Activated CD4-positive, alpha-beta T cell treated with anti-CD3 and anti-CD28 coated beads for 4 hours (primary cell): ENCODE data around the gene ITCH.
"Not testable (repeated sequence)": the region's sequence is repeated elsewhere in the genome, so short reads cannot be mapped to it uniquely, and the experiment has no call there.

Source experiments
- DNase-seq, 2 donors: peaks; one replicate each; pipeline ENCODE4 v3.0.0-alpha.2; 2020

Gene ITCH

DNA sequence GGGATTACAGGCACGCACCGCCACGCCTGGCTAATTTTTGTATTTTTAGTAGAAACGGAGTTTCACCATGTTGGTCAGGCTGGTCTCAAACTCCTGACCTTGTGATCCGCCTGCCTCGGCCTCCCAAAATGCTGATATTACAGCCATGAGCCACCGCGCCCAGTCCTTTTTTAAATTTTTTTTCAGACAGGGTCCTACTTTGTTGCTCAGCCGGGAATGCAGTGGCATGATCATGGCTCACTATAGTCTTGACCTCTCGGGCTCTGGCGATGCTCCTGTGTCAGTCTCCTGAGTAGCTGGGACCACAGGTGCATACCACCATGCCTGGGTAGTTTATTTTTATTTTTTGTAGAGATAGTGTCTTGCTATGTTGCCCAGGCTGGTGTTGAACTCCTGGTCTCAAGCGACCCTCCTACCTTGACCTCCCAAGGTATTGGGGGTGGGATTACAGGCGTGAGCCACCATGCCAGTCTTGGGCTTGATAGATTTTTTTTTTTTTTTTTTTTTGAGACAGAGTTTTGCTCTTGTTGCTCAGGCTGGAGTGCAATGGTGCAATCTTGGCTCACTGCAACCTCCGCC, 19.9 kb downstream of the ITCH start:
- not testable (repeated sequence) for DNase-seq

DNA sequence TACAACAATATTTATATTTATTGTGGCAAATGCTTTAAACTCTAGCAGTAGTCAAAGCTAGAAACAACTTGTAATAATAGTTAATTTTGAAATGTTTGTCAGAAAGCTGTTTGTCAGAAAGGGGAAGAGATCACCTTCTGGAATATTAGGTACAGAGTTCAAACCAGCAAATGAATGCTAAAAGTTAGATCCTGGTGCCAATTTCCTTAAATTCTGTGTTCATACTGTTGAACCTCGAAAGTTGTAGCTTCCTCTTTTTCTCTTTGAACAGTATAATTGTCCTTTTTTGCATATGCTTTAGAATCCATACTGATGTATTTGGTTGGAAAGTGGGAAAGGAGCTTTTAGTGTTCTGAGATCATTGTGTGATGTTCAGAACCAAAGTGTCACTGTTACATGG, 22.4 kb downstream of the ITCH start:
- no peak for DNase-seq

DNA sequence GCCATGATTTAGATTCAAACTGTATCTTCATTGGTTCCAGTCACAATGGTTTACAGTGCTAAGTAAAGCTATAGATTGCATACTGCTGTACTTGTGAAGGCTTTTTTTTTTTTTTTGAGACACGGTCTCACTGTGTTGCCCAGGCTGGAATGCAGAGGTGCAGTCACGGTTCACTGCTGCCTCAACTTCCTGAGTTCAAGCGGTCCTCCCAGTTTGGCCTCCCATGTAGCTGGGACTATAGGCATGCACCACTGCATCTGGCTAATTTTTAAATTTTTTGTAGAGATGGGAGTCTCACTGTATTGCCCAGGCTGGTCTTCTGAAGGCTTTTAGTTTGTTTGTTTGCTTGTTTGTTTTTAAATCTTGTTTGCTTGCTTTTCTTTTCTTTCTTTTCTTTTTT, 24.9 kb downstream of the ITCH start:
- DNase-seq = no peak

DNA sequence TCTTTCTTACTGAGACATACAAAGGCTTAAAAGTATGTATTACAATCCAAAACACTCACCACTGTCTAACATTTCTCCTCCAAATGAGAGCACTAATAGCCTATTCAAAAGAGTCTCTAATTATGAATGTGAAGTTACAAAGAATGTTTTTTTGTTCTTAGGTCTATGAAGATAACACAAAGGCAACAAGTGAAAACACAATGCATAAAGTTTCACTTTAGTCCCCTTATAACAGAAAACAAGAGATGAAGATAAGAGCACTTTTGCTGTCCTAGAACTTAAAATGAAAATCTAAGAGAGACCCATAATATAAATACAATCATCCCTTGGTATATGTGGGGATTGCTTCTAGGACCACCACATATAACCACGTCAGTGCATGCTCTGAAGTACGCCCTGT, 25.6 kb downstream of the ITCH start:
- DNase-seq = no peak

DNA sequence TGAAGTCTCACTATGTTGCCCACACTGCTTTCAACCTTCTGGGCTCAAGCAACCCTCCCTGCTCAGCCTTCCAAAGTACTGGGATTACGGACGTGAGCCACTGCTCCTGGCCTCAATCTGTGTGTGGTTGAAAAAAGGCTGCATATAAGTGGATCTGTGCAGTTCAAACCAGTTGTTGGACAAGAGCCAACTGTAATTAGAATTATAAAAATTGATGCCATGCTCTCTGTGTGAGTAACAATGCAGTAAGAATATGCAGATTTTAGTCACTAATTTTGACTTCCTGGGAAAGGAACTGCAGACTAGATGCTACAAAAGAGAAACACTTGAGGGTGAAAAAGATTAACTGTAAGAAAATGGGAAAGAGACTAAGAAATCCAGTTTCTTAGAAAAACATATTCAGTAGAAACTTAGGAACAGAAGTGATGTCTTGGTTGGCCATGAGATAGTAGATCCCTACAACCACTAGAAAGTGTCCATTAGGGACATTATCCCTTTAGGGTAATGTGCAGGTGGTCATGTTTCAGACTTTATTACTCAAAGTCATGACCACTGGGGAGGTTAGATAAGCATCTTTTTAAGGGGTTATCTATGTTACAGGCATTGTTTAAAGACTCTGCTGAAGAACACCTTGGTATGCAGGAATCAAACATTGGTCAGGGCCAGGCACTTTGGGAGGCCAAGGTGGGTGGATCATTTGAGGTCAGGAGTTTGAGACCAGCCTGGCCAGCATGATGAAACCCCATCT, 26.3 kb downstream of the ITCH start:
- DNase-seq = no peak

DNA sequence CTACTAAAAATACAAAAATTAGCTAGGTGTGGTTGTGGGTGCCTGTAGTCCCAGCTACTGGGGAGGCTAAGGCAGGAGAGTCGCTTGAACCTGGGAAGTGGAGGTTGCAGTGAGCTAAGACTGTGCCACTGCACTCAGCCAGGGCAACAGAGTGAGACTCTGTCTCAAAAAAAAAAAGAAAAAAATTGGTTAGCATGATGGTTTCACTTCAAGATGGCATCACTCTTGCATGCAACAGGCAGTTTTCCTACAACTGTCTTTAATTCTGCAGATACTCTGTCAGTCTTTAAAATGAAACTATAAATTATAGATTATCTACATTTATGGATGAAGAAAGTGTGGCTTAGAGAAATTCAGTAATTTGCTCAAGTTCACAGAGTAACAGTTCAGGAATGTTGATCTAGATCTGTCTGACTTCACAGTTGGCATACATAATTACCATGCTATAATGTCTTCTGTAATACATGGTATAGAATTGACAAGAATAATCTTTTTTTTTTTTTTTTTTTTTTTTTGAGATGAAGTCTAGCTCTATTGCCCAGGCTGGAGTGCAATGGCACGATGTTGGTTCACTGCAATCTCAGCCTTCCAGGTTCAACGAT, 27.0 kb downstream of the ITCH start:
- DNase-seq = no peak

DNA sequence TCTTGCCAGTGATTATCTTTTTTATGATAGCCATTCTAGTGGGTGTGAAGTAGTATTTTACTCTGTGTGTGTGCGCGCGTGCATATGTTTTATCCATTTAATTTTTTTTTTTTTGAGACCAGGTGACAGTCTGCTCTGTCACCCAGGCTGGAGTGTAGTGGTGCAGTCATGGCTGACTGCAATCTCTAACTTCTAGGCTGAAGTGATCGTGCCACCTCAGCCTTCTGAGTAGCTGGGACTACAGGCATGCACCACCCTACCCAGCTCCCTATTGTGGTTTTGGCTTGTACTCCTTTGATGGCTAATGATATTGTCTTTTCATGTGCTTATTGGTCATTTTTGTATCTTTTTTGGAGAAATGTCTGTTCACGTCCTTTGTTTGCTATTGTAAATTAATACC, 33.3 kb downstream of the ITCH start:
- DNase-seq = no peak

DNA sequence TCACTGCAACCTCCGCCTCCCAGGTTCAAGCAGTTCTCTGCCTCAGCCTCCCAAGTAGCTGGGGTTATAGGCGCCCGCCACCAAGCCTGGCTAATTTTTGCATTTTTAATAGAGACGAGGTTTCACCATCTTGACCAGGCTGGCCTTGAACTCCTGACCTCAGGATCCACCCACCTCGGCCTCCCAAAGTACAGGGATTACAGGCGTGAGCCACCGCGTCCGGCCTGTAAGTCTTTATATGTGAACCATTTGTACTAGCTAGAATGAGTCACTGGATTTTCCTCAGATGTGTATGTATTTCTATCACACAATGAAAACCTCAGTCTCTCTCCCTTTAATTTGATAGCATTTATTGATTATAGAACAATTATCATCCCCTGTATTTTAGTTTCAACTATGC, 34.0 kb downstream of the ITCH start:
- DNase-seq = no peak

DNA sequence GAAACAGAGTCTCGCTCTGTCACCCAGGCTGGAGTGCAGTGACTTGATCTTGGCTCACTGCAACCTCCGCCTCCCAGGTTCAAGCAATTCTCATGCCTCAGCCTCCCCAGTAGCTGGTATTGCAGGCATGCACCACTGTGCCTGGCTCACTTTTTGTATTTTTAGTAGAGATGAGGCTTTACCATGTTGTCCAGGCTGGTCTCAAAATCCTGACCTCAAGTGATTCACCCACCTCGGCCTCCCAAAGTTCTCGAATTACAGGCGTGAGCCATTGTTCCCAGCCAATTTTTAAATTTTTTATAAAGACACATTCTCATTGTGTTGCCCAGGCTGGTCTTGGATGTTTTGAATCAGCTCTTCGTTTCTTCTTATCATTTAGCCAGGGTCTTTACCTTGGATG, 37.7 kb downstream of the ITCH start:
- DNase-seq = not testable (repeated sequence)

DNA sequence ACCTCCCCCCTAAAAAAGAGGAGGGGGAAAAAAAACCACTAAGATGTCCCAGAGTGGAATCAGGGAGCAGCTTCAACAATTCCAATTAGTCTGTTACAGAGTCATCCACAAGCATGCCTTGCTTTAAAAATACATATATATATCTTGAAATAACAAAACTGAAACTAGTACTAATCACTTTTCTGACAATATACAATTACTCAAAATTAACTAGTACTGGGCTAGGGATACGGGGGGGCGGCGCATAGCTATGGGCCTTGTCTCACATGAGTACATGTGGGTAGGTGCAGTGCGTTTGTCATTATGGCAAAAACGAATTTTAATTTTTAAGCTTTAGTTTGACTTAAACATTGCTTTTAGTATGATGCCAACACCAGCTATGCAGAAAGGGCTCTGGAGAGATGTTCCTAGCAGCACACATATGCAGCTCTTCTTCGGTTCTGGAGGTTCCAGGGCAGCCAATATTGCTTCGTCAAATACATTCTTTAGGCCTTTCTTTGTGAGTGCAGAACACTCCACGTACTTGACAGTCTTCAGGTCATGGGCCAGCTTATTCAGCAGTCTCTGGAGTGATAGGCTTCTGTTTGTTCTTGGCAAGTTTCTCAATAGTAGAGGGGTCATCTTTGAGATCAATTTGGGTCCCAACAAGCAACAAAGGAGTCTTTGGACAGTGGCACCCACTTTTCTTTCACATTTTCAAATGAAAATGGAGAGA, 38.8 kb downstream of the ITCH start:
- no peak for DNase-seq

DNA sequence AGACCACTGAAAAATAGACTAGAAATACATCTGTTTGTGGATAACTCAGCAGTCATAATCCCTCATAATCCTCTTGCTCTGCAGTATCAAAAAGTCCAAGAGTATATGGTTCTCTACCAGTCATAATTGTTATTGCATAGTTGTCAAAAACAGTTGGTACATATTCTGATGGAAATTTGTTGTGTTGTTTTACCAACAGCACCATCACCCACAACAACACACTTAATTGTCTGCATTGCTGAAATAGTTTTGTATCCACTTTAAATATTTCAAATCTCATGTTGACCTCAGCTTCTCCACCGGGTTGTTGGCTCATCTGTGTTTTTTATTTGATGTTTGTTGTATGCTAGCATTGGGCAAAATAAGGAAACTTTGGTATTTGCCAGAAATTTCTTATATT, 39.4 kb downstream of the ITCH start:
- no peak for DNase-seq

DNA sequence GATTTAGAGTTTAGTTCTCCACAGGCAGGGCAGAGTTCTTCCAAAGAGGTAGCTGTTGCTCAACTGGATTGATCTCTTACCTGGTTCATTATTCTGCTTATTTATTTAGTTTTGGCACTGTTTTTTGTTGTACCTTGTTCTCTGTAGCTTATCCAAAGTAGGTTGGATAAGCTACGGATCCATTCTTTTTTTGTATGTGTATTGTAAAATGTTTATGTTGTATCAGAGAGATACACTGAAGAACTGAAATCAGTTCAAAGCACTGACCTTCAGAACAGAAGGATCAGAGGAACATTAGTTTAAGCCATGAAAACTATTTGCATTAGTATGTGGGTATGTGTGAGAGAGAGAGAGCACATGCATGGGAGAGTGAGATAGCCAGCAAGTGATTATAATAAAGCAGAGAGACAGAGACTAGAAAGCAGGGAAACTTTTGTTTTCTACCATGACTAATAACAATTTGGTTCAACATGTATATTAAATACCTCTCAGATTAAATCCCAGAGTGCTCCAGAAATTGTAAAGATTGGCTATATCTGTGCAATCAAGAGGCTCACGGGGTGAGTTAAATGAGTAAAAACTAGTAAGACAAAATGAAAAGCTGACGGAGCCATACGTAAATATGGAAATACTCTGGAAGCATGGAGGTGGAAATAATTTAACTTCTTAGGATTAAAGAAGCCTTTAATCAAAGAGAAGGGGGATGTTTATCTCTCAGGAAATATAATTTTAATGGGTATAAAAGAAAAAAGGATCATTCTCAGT, 40.2 kb downstream of the ITCH start:
- DNase-seq = no peak

DNA sequence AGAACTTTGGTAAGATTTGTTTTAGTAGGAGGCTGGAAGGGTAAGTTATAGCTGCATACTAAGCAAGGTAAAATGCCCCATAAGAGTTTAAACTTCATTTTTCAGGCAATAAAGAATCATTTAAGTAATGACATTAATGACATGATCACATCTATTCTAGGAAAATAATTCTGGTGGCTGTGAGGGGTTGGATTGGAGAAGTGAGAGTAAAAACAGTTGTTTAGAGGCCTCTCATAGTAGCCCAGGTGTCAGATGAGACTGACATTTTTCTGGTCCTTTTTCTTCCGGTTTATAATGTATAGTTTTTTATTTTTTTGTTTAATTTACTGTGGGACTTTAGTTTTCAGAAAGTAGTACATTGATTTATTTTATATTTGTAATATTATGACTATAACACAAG, 40.8 kb downstream of the ITCH start:
- DNase-seq = no peak

DNA sequence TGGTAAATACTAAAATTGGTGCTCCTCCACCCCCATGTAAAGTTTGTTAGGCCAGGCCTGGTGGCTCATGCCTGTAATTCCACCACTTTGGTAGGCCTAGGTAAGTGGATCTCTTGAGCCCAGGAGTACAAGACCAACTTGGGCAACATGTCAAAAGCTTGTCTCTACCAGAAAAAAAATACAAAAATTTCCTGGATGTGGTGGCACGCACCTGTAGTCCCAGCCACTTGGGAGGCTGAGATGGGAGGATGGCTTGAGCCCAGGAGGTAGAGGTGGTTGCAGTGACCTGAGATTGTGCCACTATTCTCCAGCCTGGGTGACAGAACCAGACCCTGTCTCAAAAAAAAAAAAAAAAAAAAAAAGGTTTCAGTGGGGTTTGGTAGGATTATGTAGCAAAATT, 41.7 kb downstream of the ITCH start:
- no peak for DNase-seq

DNA sequence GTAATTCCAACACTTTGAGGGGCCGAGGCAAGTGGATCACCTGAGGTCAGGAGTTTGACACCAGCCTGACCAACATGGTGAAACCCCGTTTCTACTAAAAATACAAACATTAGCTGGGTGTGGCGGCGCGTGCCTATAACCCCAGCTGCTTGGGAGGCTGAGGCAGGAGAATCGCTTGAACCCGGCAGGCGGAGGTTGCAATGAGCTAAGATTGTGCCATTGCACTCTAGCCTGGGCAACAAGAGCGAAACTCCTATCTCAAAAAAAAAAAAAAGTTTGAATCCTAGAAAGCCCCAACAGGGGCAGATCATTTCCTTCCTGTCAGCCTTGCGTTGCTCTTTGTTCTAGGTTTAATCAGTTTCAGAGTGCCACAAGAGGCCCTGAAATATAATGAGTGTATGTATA, 42.2 kb downstream of the ITCH start:
- DNase-seq = peak in 1 of 2 donors; percentile 4

DNA sequence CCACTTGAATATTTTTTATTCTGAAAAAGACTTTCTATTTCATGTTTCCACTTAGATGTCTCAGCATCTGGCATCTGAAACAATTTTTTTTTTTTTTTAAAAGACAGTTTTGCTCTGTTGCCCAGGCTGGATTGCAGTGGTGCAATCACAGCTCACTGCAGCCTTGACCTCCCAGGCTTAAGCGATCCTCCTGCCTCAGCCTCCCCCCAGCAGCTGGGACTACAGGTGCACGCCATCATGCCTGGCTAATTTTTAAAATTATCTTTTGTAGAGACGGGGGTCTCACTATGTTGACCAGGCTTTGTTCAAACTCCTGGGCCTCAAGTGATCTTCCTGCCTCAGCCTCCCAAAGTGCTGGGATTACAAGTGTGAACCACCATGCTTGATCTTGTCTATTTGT, 42.9 kb downstream of the ITCH start:
- DNase-seq = not testable (repeated sequence)

DNA sequence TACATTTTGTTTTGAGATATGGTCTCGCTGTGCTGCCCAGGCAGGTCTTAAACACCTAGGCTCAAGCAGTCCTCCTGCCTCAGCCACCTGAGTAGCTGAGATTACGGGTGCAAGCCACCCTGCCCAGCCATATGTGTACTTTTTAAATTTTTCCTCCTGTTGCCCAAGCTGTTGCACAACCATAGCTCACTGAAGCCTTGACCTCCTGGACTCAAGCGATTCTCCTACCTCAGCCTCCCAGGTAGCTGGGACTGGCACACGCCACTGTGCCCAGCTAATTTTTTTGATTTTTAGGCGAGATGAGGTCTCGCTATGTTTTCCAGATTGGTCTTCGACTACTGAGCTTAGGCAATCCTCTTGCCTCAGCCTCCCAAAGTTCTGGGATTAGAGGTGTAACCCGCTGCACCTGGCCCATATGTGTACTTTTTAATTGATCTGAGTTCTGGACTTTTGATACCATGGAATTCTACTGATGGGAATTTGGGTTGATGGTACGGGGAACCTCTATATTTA, 44.9 kb downstream of the ITCH start:
- DNase-seq = no peak

DNA sequence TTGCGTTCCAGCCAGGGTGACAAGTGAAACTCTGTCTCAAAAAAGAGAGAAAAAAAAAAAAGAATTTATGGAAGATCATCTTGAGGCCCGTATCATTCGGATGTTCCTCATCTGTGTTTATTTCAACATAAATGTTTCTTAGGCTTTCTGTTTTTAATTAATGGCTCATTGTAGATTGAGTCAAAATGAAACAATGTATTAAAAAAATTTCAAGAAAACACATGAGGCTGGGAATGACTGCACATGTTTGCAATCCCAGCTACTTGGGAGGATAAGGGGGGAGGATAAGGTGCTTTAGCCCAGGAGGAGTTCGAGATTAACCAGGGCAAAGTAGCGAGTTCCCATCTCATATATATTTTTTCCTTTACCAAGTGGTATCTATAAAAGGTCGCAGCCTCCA, 47.3 kb downstream of the ITCH start:
- no peak for DNase-seq

DNA sequence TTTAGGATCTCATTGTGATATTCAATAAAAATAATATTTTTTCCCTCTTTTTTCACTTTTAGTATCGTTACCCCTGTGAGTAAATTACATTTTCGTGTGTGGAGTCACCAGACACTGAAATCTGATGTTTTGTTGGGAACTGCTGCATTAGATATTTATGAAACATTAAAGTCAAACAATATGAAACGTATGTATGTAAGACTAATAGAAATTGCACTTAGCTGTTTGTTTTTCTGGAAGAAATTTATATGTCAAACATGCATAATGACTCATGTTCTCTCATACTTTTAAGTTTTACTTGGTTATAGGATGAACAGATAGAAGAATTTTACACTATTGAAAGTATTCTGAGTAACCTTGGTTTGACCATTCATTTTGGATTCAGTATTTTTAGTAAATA, 49.4 kb downstream of the ITCH start:
- DNase-seq = no peak

DNA sequence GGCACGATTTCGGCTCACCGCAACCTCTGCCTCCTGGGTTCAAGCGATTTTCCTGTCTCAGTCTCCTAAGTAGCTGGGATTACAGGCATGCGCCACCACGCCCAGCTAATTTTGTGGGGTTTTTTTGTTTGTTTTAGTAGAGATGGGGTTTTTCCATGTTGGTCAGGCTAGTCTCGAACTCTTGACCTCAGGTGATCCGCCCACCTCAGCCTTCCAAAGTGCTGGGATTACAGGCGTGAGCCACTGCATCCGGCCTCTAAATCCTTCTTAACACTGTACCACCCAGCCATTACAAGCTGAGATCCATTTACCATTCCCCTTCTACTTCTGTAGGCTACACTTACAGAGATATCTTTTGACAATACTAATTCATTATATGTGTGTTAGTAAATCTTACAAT, 51.5 kb downstream of the ITCH start:
- DNase-seq = not testable (repeated sequence)

DNA sequence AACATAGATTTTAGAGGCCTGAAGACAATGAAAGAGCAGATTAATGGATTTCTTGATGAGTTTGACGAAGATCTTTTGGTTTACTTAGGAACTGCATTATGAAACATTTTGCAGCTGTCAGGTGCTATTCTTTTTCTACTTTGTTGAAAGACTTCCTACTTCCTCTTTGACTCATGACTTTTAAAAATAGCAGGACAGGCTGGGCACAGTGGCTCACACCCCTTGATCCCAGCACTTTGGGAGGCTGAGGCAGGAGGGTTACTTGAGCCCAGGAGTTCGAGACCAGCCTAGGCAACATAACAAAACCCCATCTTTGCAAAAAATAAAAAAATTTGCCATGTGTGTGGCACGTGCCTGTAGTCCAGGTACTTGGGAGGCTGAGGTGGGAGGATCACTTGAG, 52.0 kb downstream of the ITCH start:
- DNase-seq = no peak

DNA sequence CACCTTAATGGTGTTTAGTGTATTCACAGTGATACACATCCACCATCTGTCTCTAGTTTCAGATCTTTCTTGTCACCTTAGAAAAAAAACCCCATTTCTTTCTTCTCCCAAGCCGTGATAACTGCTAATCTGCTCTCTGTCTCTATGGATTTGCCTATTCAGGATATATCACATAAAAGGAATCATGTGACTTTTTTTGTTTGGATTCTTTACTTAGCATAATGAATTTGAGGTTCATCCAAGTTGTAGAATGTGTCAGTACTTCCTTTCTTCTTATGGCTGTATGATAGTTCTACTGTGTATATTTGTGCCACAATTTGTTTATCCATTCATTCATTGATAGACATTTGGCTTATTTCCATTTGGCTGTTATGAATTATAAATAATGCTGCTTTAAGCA, 57.1 kb downstream of the ITCH start:
- DNase-seq = no peak

DNA sequence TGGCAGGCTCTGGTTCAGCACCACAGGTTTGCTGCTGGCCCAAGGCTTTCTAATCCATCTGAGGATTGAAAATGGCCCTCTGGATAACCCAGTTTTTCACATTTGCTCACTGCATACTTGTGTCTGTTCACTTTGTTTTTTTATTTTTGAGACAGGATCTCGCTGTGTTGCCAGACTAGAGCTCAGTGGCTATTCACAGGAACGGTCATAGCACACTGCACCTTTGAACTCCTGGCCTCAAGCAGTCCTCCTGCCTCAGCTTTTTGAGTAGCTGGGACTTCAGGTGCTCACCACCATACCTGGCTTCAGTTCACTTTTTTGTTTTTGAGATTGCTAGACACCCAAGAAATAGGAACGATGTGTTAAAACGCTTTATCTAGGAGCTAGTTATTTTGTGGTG, 57.9 kb downstream of the ITCH start:
- DNase-seq = no peak
